Liver (tissue), 3 donors: Measurements from ENCODE around the gene NKIRAS1.

Experiments used
- GABPA ChIP-seq, 2 donors: IDR thresholded peaks in 1 of 2; conservative IDR thresholded peaks in 1 of 2; 2 replicates each; pipeline ENCODE4 v1.6.1; 2016; ENCODE audit warnings: antibody characterized with exemption in 2 of 2, mild to moderate bottlenecking in 1 of 2, moderate library complexity in 1 of 2
- NR2F2 ChIP-seq: IDR thresholded peaks from 2 replicates; pipeline ENCODE4 v1.6.1; 2016; ENCODE audit warnings: antibody characterized with exemption
- RXRA ChIP-seq, 2 donors: IDR thresholded peaks; 2 replicates each; pipeline ENCODE4 v1.6.1; 2017 to 2018; ENCODE audit warnings: antibody characterized with exemption in 2 of 2, mild to moderate bottlenecking in 1 of 2
- SP1 ChIP-seq: IDR thresholded peaks from 2 replicates; pipeline ENCODE4 v1.6.1; 2018; ENCODE audit warnings: antibody characterized with exemption, mild to moderate bottlenecking
- TAF1 ChIP-seq: conservative IDR thresholded peaks from 2 replicates; pipeline ENCODE4 v1.6.1; 2016; ENCODE audit warnings: antibody characterized with exemption, mild to moderate bottlenecking
- YY1 ChIP-seq: IDR thresholded peaks from 2 replicates; pipeline ENCODE4 v1.6.1; 2016; ENCODE audit warnings: antibody characterized with exemption, mild to moderate bottlenecking
- TF ChIP-seq, protein P1 (sequence below): fragments of 150-350 bp; IDR thresholded peaks from 2 replicates; pipeline ENCODE4 v1.5.1; 2017; ENCODE audit warnings: improper control_type of control experiment, low read depth, low read length; ENCODE audit not compliant: missing input control
- TF ChIP-seq, protein P2 (sequence below): IDR thresholded peaks from 2 replicates; pipeline ENCODE4 v1.6.1; 2016; ENCODE audit warnings: antibody characterized with exemption, mild to moderate bottlenecking
- TF ChIP-seq, protein P3 (sequence below): IDR thresholded peaks from 2 replicates; pipeline ENCODE4 v1.6.1; 2016; ENCODE audit warnings: antibody characterized with exemption
- TF ChIP-seq, protein P4 (sequence below): IDR thresholded peaks from 2 replicates; pipeline ENCODE4 v1.6.1; 2016; ENCODE audit warnings: antibody characterized with exemption
- donor health status: healthy.
- donor health status: healthy.

DNA sequence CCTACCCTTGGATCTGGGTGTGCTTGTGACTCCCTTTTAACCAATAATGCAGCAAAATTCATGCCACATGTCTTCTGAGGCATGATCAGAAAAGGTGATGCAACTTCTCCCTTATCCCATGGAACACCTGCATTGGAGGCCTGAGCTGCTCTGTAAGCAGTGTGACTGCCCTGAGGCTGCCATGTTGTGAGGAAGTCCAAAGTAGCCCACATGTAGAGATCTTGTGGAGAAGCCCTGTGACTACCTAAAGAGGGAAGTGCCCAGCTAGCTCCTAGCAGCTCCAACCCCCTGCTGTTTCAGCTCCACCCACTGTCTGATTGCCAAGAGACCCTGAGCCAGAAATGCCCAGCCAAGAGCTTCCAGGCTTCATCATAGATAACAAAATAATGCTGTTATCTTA lies 21.9 kb upstream of the NKIRAS1 start:
- TF ChIP-seq, protein P1, sequence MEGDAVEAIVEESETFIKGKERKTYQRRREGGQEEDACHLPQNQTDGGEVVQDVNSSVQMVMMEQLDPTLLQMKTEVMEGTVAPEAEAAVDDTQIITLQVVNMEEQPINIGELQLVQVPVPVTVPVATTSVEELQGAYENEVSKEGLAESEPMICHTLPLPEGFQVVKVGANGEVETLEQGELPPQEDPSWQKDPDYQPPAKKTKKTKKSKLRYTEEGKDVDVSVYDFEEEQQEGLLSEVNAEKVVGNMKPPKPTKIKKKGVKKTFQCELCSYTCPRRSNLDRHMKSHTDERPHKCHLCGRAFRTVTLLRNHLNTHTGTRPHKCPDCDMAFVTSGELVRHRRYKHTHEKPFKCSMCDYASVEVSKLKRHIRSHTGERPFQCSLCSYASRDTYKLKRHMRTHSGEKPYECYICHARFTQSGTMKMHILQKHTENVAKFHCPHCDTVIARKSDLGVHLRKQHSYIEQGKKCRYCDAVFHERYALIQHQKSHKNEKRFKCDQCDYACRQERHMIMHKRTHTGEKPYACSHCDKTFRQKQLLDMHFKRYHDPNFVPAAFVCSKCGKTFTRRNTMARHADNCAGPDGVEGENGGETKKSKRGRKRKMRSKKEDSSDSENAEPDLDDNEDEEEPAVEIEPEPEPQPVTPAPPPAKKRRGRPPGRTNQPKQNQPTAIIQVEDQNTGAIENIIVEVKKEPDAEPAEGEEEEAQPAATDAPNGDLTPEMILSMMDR = no peak
- TF ChIP-seq, protein P2, sequence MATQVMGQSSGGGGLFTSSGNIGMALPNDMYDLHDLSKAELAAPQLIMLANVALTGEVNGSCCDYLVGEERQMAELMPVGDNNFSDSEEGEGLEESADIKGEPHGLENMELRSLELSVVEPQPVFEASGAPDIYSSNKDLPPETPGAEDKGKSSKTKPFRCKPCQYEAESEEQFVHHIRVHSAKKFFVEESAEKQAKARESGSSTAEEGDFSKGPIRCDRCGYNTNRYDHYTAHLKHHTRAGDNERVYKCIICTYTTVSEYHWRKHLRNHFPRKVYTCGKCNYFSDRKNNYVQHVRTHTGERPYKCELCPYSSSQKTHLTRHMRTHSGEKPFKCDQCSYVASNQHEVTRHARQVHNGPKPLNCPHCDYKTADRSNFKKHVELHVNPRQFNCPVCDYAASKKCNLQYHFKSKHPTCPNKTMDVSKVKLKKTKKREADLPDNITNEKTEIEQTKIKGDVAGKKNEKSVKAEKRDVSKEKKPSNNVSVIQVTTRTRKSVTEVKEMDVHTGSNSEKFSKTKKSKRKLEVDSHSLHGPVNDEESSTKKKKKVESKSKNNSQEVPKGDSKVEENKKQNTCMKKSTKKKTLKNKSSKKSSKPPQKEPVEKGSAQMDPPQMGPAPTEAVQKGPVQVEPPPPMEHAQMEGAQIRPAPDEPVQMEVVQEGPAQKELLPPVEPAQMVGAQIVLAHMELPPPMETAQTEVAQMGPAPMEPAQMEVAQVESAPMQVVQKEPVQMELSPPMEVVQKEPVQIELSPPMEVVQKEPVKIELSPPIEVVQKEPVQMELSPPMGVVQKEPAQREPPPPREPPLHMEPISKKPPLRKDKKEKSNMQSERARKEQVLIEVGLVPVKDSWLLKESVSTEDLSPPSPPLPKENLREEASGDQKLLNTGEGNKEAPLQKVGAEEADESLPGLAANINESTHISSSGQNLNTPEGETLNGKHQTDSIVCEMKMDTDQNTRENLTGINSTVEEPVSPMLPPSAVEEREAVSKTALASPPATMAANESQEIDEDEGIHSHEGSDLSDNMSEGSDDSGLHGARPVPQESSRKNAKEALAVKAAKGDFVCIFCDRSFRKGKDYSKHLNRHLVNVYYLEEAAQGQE = no peak
- TF ChIP-seq, protein P3, sequence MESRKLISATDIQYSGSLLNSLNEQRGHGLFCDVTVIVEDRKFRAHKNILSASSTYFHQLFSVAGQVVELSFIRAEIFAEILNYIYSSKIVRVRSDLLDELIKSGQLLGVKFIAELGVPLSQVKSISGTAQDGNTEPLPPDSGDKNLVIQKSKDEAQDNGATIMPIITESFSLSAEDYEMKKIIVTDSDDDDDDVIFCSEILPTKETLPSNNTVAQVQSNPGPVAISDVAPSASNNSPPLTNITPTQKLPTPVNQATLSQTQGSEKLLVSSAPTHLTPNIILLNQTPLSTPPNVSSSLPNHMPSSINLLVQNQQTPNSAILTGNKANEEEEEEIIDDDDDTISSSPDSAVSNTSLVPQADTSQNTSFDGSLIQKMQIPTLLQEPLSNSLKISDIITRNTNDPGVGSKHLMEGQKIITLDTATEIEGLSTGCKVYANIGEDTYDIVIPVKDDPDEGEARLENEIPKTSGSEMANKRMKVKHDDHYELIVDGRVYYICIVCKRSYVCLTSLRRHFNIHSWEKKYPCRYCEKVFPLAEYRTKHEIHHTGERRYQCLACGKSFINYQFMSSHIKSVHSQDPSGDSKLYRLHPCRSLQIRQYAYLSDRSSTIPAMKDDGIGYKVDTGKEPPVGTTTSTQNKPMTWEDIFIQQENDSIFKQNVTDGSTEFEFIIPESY = no peak
- TF ChIP-seq SP1 (no peak), GABPA (IDR thresholded peaks at IDR 0.05 in 1 of 2, conservative IDR thresholded peaks at IDR 0.05 in 1 of 2) (no peak), NR2F2 (no peak), RXRA (IDR thresholded peaks at IDR 0.05) (no peak), TAF1 (no peak), YY1 (no peak)
- TF ChIP-seq, protein P4, sequence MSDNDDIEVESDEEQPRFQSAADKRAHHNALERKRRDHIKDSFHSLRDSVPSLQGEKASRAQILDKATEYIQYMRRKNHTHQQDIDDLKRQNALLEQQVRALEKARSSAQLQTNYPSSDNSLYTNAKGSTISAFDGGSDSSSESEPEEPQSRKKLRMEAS = no peak
